GM12878 (cell line): ENCODE data around the gene LMF1. TPM values are rescaled to one million over a fixed set of nuclear protein-coding genes. Genes with fewer than 3 reads are reported as not detected.

ENCODE experiments used
- ATAC-seq: fragments of 200-7000 bp; cut with Tn5 transposase; 3 replicates; pipeline ENCODE4 v1.9.1; 2020; ENCODE audit warnings: mild to moderate bottlenecking, moderate library complexity
- BruUV-seq: library from RNA; stranded (reverse); fragments of 400-500 nt; replicated peaks from 2 replicates; lab custom pipeline; 2021; lab: Mats Ljungman, UMichigan
- CTCF ChIA-PET: fragments of 300-600 bp; sonication (Branson Sonifier 250); formaldehyde crosslinking; extraction: SDS; loops from one replicate; lab custom pipeline; 2021; ENCODE audit warnings: inconsistent platforms; lab: Yijun Ruan, JAX
- POLR2A ChIA-PET: fragments of 350-600 bp; formaldehyde crosslinking; extraction: SDS; loops from one replicate; lab custom pipeline; 2021; ENCODE audit warnings: inconsistent platforms; lab: Charles Lee
- RAD21 ChIA-PET: fragments of 300-600 bp; sonication (Branson Sonifier 250); formaldehyde crosslinking; loops from one replicate; lab custom pipeline; 2023; ENCODE audit warnings: antibody characterized with exemption; ENCODE audit not compliant: unreplicated experiment; lab: Charles Lee
- SMC1A ChIA-PET: fragments of 300-600 bp; sonication (Branson Sonifier 250); formaldehyde crosslinking; loops from one replicate; lab custom pipeline; 2023; ENCODE audit not compliant: unreplicated experiment, uncharacterized antibody; lab: Charles Lee
- DNase-seq: peaks from one replicate; pipeline ENCODE4 v3.0.0-alpha.2; 2011; ENCODE audit warnings: low read depth, low spot score
- FAIRE-seq: peaks from 3 replicates; lab custom pipeline; 2011; peaks lifted over from hg19 to GRCh38; lab: Jason Lieb, UNC
- H2AFZ ChIP-seq: 2 replicates; pipeline ENCODE4 v1.6.0; 2011; ENCODE audit warnings: low read depth, low read length, control low read depth; ENCODE audit not compliant: control insufficient read depth
- H3K27ac ChIP-seq: 2 replicates; pipeline ENCODE4 v1.5.1; 2011; ENCODE audit warnings: control low read depth; ENCODE audit not compliant: control insufficient read depth, insufficient read depth
- H3K27me3 ChIP-seq, 2 experiments: replicated peaks in 1 of 2; 2 replicates each; pipeline versions ENCODE4 v1.6.0 to v1.6.1; 2011; ENCODE audit warnings: low read length in 1 of 2; ENCODE audit not compliant: control insufficient read depth in 2 of 2, insufficient read depth in 2 of 2
- H3K36me3 ChIP-seq, 2 experiments: 2 replicates each; pipeline ENCODE4 v1.5.1; 2011; ENCODE audit warnings: low read length in 1 of 2; ENCODE audit not compliant: control insufficient read depth in 2 of 2, insufficient read depth in 2 of 2
- H3K4me1 ChIP-seq: 2 replicates; pipeline ENCODE4 v1.6.1; 2011; ENCODE audit warnings: mild to moderate bottlenecking, low read length, moderate library complexity, mixed read lengths; ENCODE audit not compliant: control insufficient read depth, insufficient read depth
- H3K4me2 ChIP-seq: 2 replicates; pipeline ENCODE4 v1.6.0; 2011; ENCODE audit warnings: control low read depth; ENCODE audit not compliant: control insufficient read depth, insufficient read depth
- H3K4me3 ChIP-seq: fragments of 200-600 bp; sonication (generic); 2 replicates; pipeline ENCODE4 v1.5.1; 2016
- H3K79me2 ChIP-seq: 2 replicates; pipeline ENCODE4 v1.6.0; 2011; ENCODE audit warnings: low read length; ENCODE audit not compliant: control insufficient read depth, insufficient read depth
- H3K9ac ChIP-seq: 2 replicates; pipeline ENCODE4 v1.8.0; 2011; ENCODE audit warnings: low read length, control low read depth, mixed read lengths; ENCODE audit not compliant: control insufficient read depth, insufficient read depth
- H3K9me3 ChIP-seq: replicated peaks from 3 replicates; pipeline ENCODE4 v1.5.1; 2011; ENCODE audit warnings: mild to moderate bottlenecking, low read length; ENCODE audit not compliant: control insufficient read depth, insufficient read depth
- H4K20me1 ChIP-seq: 2 replicates; pipeline ENCODE4 v1.6.0; 2011; ENCODE audit not compliant: control insufficient read depth, insufficient read depth
- BHLHE40 ChIP-seq, 2 experiments: fragments of 450-650 bp in 1 of 2; IDR thresholded peaks; 2 replicates each; pipeline ENCODE4 v1.6.1; 2011 to 2017; ENCODE audit warnings: low read depth in 2 of 2, borderline replicate concordance in 1 of 2, improper control_type of control experiment in 1 of 2, low read length in 1 of 2, mild to moderate bottlenecking in 1 of 2
- ESRRA ChIP-seq: IDR thresholded peaks from 2 replicates; pipeline ENCODE4 v1.6.1; 2012; ENCODE audit warnings: mild to moderate bottlenecking, low read length, improper control_type of control experiment
- ETV6 ChIP-seq, 2 experiments: fragments of 450-650 bp in 1 of 2; IDR thresholded peaks in 1 of 2; conservative IDR thresholded peaks in 1 of 2; 2 replicates each; pipeline ENCODE4 v1.6.1; 2014; ENCODE audit warnings: antibody characterized with exemption in 1 of 2, borderline replicate concordance in 1 of 2, low read depth in 1 of 2, mild to moderate bottlenecking in 1 of 2, moderate library complexity in 1 of 2
- FOXK2 ChIP-seq: fragments of 450-650 bp; IDR thresholded peaks from 2 replicates; pipeline ENCODE4 v1.6.1; 2017; ENCODE audit warnings: mild to moderate bottlenecking, moderate library complexity
- HCFC1 ChIP-seq: fragments of 150-350 bp; IDR thresholded peaks from 2 replicates; pipeline ENCODE4 v1.6.1; 2014; ENCODE audit warnings: low read length
- IRF3 ChIP-seq: fragments of 450-650 bp; IDR thresholded peaks from 2 replicates; pipeline ENCODE4 v1.6.1; 2014; ENCODE audit warnings: mild to moderate bottlenecking
- IRF4 ChIP-seq: IDR thresholded peaks from 2 replicates; pipeline ENCODE4 v1.6.1; 2011; ENCODE audit warnings: low read depth, low read length
- MEF2A ChIP-seq: IDR thresholded peaks from 2 replicates; pipeline ENCODE4 v1.6.1; 2011; ENCODE audit warnings: low read depth, mild to moderate bottlenecking, low read length, moderate library complexity; ENCODE audit not compliant: insufficient read depth
- MTA3 ChIP-seq: IDR thresholded peaks from 2 replicates; pipeline ENCODE4 v1.6.1; 2012; ENCODE audit warnings: low read length, inconsistent platforms, borderline replicate concordance
- MYB ChIP-seq: fragments of 150-350 bp; IDR thresholded peaks from 2 replicates; pipeline ENCODE4 v1.6.1; 2014; ENCODE audit warnings: mild to moderate bottlenecking, low read depth, low read length, borderline replicate concordance
- POLR2AphosphoS5 ChIP-seq: IDR thresholded peaks from 2 replicates; pipeline ENCODE4 v1.6.1; 2011; ENCODE audit warnings: mild to moderate bottlenecking, low read length, inconsistent platforms
- RBBP5 ChIP-seq: fragments of 200-600 bp; sonication (generic); conservative IDR thresholded peaks from 2 replicates; pipeline ENCODE4 v1.6.1; 2016
- RCOR1 ChIP-seq: conservative IDR thresholded peaks from 2 replicates; pipeline ENCODE4 v1.6.1; 2012; ENCODE audit warnings: low read depth, low read length, improper control_type of control experiment
- RELA ChIP-seq: fragments of 450-650 bp; IDR thresholded peaks from 2 replicates; pipeline ENCODE4 v1.8.0; 2014; ENCODE audit warnings: borderline replicate concordance; ENCODE audit not compliant: partially characterized antibody
- SMARCA5 ChIP-seq: fragments of 450-650 bp; IDR thresholded peaks from 2 replicates; pipeline ENCODE4 v1.6.1; 2017; ENCODE audit warnings: mild to moderate bottlenecking
- SMC3 ChIP-seq: IDR thresholded peaks from 2 replicates; pipeline ENCODE4 v1.6.1; 2011; ENCODE audit warnings: low read length, improper control_type of control experiment, borderline replicate concordance
- ZSCAN29 ChIP-seq: fragments of 450-650 bp; IDR thresholded peaks from 2 replicates; pipeline ENCODE4 v1.6.1; 2017; ENCODE audit warnings: mild to moderate bottlenecking, moderate library complexity
- ZZZ3 ChIP-seq: IDR thresholded peaks from 2 replicates; pipeline ENCODE4 v1.6.1; 2011; ENCODE audit warnings: low read depth; ENCODE audit not compliant: control insufficient read depth, insufficient read length
- WGBS: methylation state at CpG from one replicate; pipeline ENCODE4 v1.1.6; 2016; ENCODE audit warnings: low lambda C conversion rate; ENCODE audit not compliant: insufficient replicate concordance, insufficient coverage; ENCODE audit errors: missing lambda C conversion rate; 5-methylcytosine and 5-hydroxymethylcytosine counted together
- in situ Hi-C: fragments of 300-500 bp; cut with MboI; formaldehyde crosslinking; loops from 9 replicates; pipeline ENCODE4 v1.14.3; 2018; ENCODE audit warnings: mixed read lengths
- intact Hi-C: fragments of 100-400 bp; cut with micrococcal nuclease; formaldehyde crosslinking; loops from one replicate; pipeline ENCODE4 v1.14.2; 2022; ENCODE audit not compliant: unreplicated experiment
- polyA plus RNA-seq, 11 experiments: library from polyadenylated mRNA; depleted of rRNA in 4 of 11; unstranded in 6 of 11; stranded (reverse) in 5 of 11; fragments of >200 nt; fragmentation: Nextera tagmentation in 4 of 11; fragmentation: Illumina TruSeq in 1 of 11; extraction: Ambion mirVana in 4 of 11; extraction: Trizol in 1 of 11; gene quantifications; 1 replicate in 1 of 11; 2 replicates in 10 of 11; pipeline versions ENCODE4 v1.2.1 to v1.2.3, GENCODE V29; 2011 to 2016; ENCODE audit warnings: inconsistent platforms in 2 of 11, missing spikeins in 2 of 11, low read depth in 1 of 11
- total RNA-seq, 4 experiments: library from RNA; depleted of rRNA in 3 of 4; stranded (reverse); fragments of >200 nt in 3 of 4; fragmentation: Illumina TruSeq in 1 of 4; extraction: Trizol in 1 of 4; gene quantifications; 2 replicates each; pipeline versions ENCODE4 v1.2.1 to v1.2.3, GENCODE V29; 2013 to 2021

The LMF1 gene
- total and polyA plus RNA-seq, 10 of the 15 experiments (the other 5 are each of a cell fraction or from before 2014, with no cell fraction given), result 0.18 to 3.2 (median 1.4) TPM; not detected in 1

- TF ChIP-seq ZSCAN29, result no peak
- TF ChIP-seq BHLHE40 (IDR thresholded peaks at IDR 0.05; ENCODE audit: borderline replicate concordance in 1 of 2, low read depth in 2 of 2, low read length in 1 of 2), result no peak
- no peak for TF ChIP-seq IRF4
- TF ChIP-seq IRF3, result no peak
- no peak for TF ChIP-seq ESRRA
- TF ChIP-seq ZZZ3, result no peak
- TF ChIP-seq MYB, result no peak
Measured at GRCh38 chr16:875182-876040, 95.4 kb downstream of the LMF1 start (continued).

- H3K4me3 ChIP-seq, result no peak overlapping the region
- intact Hi-C loops (no loop called here), in situ Hi-C loops (no loop called here)
- POLR2A ChIA-PET, result no interaction called here
- H3K27me3 ChIP-seq, result no peaks in the 10 kb centered on the region
- BruUV-seq, result no TSS peak
- no peak overlapping the region for H2AFZ ChIP-seq
- H3K27ac ChIP-seq, result no peak overlapping the region
- WGBS, result 79% methylated on average over 45 of the region's 48 CpGs
- SMC1A ChIA-PET, result no interaction called here
- CTCF ChIA-PET, result no interaction called here
- RAD21 ChIA-PET, result no interaction called here
- no peak overlapping the region for H3K9ac ChIP-seq
- H4K20me1 ChIP-seq, result no peaks in the 10 kb centered on the region
- DNase-seq, result no peak
- H3K4me2 ChIP-seq, result no peak overlapping the region
- H3K36me3 ChIP-seq, result no peaks in the 10 kb centered on the region
- no peak for FAIRE-seq
- no peaks in the 10 kb centered on the region for H3K79me2 ChIP-seq
- ATAC-seq, result no peak
- no peaks in the 10 kb centered on the region; the same call in 2 of the 3 replicates for H3K9me3 ChIP-seq
- peaks cover 4% of the 10 kb centered on the region; the same call in 1 of the 2 replicates for H3K4me1 ChIP-seq
- TF ChIP-seq RELA (no peak), FOXK2 (no peak), RBBP5 (no peak), ETV6 (conservative IDR thresholded peaks at IDR 0.05 in 1 of 2, IDR thresholded peaks at IDR 0.05 in 1 of 2; ENCODE audit: borderline replicate concordance in 1 of 2, low read depth in 1 of 2) (no peak), MEF2A (no peak), HCFC1 (no peak), SMARCA5 (no peak), POLR2AphosphoS5 (no peak), SMC3 (no peak), MTA3 (no peak), ZZZ3 (no peak), RCOR1 (no peak)
Measured at GRCh38 chr16:874366-875181, 96.2 kb downstream of the LMF1 start.
